Osteocyte (in vitro differentiated cells): Measurements from ENCODE around the gene FADS6. TPM values are rescaled to one million over a fixed set of nuclear protein-coding genes. Genes with fewer than 3 reads are reported as not detected.
"Not testable (repeated sequence)": the region's sequence is repeated elsewhere in the genome, so short reads cannot be mapped to it uniquely, and the experiment has no call there.

Source experiments
- DNase-seq: peaks from one replicate; pipeline ENCODE4 v3.0.0; 2021; ENCODE audit warnings: mixed read lengths; ENCODE audit not compliant: unreplicated experiment; ENCODE audit errors: extremely low spot score
- H3K27ac Mint-ChIP-seq: one replicate; pipeline ENCODE4 v1.8.0; 2021; ENCODE audit warnings: mild to moderate bottlenecking, mixed read lengths; ENCODE audit not compliant: unreplicated experiment
- H3K27me3 Mint-ChIP-seq: one replicate; pipeline ENCODE4 v1.8.0; 2021; ENCODE audit warnings: mixed read lengths; ENCODE audit not compliant: unreplicated experiment
- H3K36me3 Mint-ChIP-seq: one replicate; pipeline ENCODE4 v1.8.0; 2021; ENCODE audit warnings: mixed read lengths; ENCODE audit not compliant: unreplicated experiment
- H3K4me1 Mint-ChIP-seq: one replicate; pipeline ENCODE4 v1.8.0; 2021; ENCODE audit warnings: mixed read lengths; ENCODE audit not compliant: unreplicated experiment
- H3K4me3 Mint-ChIP-seq: one replicate; pipeline ENCODE4 v1.8.0; 2021; ENCODE audit warnings: mild to moderate bottlenecking, moderate library complexity, mixed read lengths; ENCODE audit not compliant: unreplicated experiment
- H3K9me3 Mint-ChIP-seq: one replicate; pipeline ENCODE4 v1.8.0; 2021; ENCODE audit warnings: mixed read lengths; ENCODE audit not compliant: unreplicated experiment
- total RNA-seq: library from RNA; stranded (reverse); gene quantifications from 2 replicates; pipeline ENCODE4 v1.2.1, GENCODE V29; 2021
- TF ChIP-seq, protein P1 (sequence below): fragments of 200-600 bp; sonication (generic); IDR thresholded peaks from 2 replicates; pipeline ENCODE4 v1.5.0; 2021; ENCODE audit warnings: antibody characterized with exemption, mild to moderate bottlenecking, moderate library complexity

FADS6 gene
- total RNA-seq, 1 donor from 2014 or later = not detected

DNA sequence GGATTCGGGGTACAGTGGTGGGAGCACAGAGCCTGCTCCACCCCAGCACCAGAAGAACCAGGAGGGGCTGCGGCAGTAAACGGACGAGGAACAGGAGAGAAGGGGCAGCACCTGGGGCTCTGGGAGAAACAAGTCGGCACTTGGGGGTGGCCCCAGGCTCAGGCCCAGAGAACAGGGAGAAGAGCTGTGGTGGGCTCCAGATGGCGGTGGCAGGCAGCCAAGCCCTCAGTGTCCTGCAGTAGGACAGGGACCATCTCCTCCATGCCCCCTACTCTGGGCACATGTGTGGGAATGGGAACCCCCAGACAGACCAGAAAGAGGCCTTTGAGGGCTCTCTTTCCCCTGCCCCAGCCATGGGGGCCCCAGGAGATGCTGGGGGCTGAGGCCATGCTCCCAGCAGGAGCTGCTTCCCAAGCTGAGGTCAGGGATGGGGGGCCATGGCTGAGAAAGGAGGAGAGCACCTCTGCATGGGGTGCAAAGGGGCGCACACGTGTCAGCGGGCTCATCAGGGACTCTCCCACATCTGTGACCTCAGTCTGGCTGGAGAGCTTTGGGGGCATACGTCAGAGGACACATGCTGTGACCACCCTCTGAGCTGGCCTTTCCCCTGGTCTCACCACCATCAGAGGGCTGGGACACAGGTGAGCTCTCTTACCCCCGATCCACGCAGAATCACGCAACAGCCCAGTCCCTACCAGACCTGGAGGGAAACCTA, 22.9 kb upstream of the FADS6 start:
- Mint-ChIP-seq H3K4me3 (no peak overlapping the region), H3K4me1 (no peaks in the 10 kb centered on the region), H3K27me3 (peaks cover 8% of the 10 kb centered on the region), H3K36me3 (no peaks in the 10 kb centered on the region), H3K9me3 (no peaks in the 10 kb centered on the region), H3K27ac (no peak overlapping the region)
- no peak for DNase-seq
- TF ChIP-seq, protein P1, sequence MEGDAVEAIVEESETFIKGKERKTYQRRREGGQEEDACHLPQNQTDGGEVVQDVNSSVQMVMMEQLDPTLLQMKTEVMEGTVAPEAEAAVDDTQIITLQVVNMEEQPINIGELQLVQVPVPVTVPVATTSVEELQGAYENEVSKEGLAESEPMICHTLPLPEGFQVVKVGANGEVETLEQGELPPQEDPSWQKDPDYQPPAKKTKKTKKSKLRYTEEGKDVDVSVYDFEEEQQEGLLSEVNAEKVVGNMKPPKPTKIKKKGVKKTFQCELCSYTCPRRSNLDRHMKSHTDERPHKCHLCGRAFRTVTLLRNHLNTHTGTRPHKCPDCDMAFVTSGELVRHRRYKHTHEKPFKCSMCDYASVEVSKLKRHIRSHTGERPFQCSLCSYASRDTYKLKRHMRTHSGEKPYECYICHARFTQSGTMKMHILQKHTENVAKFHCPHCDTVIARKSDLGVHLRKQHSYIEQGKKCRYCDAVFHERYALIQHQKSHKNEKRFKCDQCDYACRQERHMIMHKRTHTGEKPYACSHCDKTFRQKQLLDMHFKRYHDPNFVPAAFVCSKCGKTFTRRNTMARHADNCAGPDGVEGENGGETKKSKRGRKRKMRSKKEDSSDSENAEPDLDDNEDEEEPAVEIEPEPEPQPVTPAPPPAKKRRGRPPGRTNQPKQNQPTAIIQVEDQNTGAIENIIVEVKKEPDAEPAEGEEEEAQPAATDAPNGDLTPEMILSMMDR = no peak

DNA sequence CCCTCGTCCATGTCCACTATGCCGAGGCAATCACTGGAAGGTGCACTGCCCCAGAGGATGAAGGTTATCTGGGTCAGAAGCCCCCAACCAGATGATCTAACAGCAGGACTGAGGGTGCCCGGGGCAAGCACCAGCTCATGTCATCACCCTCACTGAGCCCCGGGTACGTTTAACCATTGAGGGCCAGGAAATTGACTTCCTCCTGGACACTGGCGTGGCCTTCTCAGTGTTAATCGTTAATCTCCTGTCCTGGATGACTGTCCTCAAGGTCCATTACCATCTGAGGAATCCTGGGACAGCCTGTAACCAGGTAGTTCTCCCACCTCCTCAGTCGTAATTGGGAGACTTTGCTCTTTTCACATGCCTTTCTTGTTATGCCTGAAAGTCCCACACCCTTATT, 18.0 kb upstream of the FADS6 start:
- not testable (repeated sequence) for H3K27ac Mint-ChIP-seq, DNase-seq, H3K4me1 Mint-ChIP-seq, H3K36me3 Mint-ChIP-seq, H3K4me3 Mint-ChIP-seq, H3K9me3 Mint-ChIP-seq
- H3K27me3 Mint-ChIP-seq = peaks cover 40% of the 10 kb centered on the region

DNA sequence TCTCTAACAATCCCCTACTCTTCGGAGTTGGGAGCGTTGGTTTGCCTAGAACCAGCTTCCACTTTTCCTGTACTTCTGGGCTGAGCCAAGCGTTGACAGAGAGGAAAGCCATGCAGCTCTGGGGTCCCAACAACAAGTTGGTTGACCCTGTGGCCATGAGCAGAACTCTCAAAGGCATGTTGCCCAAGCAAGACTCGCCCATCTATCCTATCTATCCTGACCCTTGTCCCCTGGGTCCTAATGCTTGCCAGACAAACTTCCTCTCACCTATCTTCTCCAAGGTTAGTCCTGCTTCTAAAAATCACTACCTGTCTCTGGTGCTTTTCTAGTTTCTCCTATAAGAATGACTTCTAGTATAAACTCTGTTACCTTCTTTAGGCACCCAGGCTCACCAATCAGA, 15.7 kb upstream of the FADS6 start:
- H3K4me3 Mint-ChIP-seq, H3K36me3 Mint-ChIP-seq, H3K27ac Mint-ChIP-seq, H3K4me1 Mint-ChIP-seq, H3K9me3 Mint-ChIP-seq, DNase-seq: not testable (repeated sequence)
- H3K27me3 Mint-ChIP-seq = peaks cover 40% of the 10 kb centered on the region

DNA sequence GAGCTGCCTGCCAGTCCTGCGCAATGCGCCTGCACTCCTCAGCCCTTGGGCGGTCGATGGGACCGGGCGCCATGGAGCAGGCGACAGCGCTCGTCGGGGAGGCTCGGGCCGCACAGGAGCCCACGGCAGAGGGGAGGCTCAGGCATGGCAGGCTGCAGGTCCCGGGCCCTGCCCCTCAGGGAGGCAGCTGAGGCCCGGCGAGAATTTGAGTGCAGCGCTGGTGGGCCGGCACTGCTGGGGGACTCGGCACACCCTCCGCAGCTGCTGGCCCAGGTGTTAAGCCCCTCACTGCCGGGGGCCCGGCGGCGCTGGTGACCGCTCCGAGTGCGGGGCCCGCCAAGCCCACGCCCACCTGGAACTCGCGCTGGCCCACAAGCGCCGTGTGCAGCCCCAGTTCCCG, 13.6 kb upstream of the FADS6 start:
- TF ChIP-seq, protein P1 = no peak
- peak; percentile 83 for DNase-seq
- H3K4me3 Mint-ChIP-seq = no peak overlapping the region
- no peaks in the 10 kb centered on the region for H3K36me3 Mint-ChIP-seq
- no peak overlapping the region for H3K27ac Mint-ChIP-seq
- H3K27me3 Mint-ChIP-seq = peaks cover 35% of the 10 kb centered on the region
- H3K4me1 Mint-ChIP-seq = no peaks in the 10 kb centered on the region
- no peaks in the 10 kb centered on the region for H3K9me3 Mint-ChIP-seq

DNA sequence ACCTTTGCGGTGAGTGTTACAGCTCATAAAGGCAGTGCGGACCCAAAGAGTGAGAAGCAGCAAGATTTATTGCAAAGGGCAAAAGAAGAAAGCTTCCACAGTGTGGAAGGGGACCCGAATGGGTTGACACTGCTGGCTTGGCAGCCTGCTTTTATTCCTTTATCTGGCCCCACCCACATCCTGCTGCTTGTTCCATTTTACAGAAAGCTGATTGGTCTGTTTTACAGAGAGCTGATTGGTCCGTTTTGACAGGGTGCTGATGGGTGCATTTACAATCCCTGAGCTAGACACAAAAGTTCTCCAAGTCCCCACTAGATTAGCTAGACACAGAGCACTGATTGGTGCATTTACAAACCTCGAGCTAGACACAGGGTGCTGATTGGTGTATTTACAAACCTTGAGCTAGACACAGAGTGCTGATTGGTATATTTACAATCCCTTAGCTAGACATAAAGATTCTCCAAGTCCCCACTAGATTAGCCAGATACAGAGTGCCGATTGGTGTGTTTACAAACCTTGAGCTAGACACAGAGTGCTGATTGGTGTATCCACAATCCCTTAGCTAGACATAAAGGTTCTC, 12.9 kb upstream of the FADS6 start:
- H3K27me3 Mint-ChIP-seq = peaks cover 42% of the 10 kb centered on the region
- H3K9me3 Mint-ChIP-seq, DNase-seq, H3K36me3 Mint-ChIP-seq, H3K4me3 Mint-ChIP-seq, H3K27ac Mint-ChIP-seq, H3K4me1 Mint-ChIP-seq: not testable (repeated sequence)

DNA sequence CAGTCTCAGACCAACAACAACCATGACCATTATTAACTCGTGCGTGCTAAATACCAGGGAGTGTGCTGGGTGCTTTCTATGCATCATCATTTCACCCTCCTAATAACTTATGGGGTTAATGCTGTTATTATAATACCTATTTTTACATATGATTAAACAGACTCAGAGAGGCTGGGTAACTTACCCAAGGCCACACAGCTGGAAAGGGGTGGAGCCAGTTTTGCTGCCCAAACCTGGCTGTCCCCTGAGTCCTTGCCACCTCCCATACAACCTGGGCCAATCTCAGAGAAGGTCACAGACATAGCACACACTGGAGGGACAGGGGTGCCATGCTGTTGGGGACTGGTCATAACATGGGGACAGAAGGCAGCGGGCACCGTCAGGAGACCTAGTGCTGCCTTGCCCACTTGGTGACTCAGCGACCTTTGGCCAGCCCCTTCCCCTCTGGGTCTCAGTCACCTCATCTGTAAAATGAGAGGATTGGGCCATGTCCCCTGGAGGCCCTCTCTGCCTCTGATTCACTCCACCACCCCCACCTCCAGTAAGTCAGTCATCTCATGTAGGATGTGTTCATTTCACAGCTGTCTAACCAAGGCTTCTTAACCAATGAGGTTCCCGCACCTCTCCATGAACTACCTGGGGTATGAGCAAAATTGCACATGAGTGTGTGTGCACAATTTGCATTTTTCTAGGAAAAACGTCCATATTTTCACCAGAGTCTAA, 11.4 kb upstream of the FADS6 start:
- TF ChIP-seq, protein P1 = no peak
- no peak for DNase-seq
- Mint-ChIP-seq H3K9me3 (no peaks in the 10 kb centered on the region), H3K27me3 (peaks cover 34% of the 10 kb centered on the region), H3K4me1 (no peaks in the 10 kb centered on the region), H3K27ac (no peak overlapping the region), H3K36me3 (no peaks in the 10 kb centered on the region), H3K4me3 (no peak overlapping the region)
